ENCODE results near the gene NFAM1. TPM values are rescaled to one million over a fixed set of nuclear protein-coding genes. Genes with fewer than 3 reads are reported as not detected.

NFAM1 gene
- polyA plus RNA-seq, 1 of the 3 experiments (the other 2 are of a cell fraction): 0.02 TPM

- Histone ChIP-seq H3K27me3 (ENCODE audit: insufficient read depth) (no peaks in the 10 kb centered on the region), H2AFZ (ENCODE audit: low read depth) (no peak overlapping the region), H3K9ac (no peak overlapping the region), H3K4me1 (ENCODE audit: control insufficient read depth in 1 of 2, insufficient read depth in 2 of 2, low read depth in 1 of 2, low read length in 1 of 2) (peaks cover 0 to 7% of the 10 kb centered on the region in 2 experiments; a peak in 2 of 4 replicates), H3K9me2 (no peaks in the 10 kb centered on the region), H3F3A (replicated peaks; ENCODE audit: insufficient read depth) (no peaks in the 10 kb centered on the region), H3K36me3 (replicated peaks in 1 of 2; ENCODE audit: control insufficient read depth in 1 of 2, insufficient read depth in 2 of 2, low read length in 1 of 2) (no peaks in the 10 kb centered on the region), H3K79me2 (ENCODE audit: insufficient read depth) (no peaks in the 10 kb centered on the region), H3K9me3 (no peaks in the 10 kb centered on the region), H3K27ac (ENCODE audit: low read depth in 2 of 2, low read length in 1 of 2) (no peak overlapping the region), H4K20me1 (ENCODE audit: insufficient read depth) (no peaks in the 10 kb centered on the region), H3K4me3 (ENCODE audit: low read depth in 2 of 2, low read length in 1 of 2) (no peak overlapping the region), H3K4me2 (no peak overlapping the region)
- DNase-seq: no peak
- ChIA-PET POLR2A (no interaction called here), CTCF (no interaction called here)
- no peak for TF ChIP-seq MEF2A (IDR thresholded peaks at IDR 0.05; ENCODE audit: borderline replicate concordance, low read depth)
- no peak for TF ChIP-seq RFX5 (IDR thresholded peaks at IDR 0.05; ENCODE audit: low read length)
- TF ChIP-seq CHD2 (IDR thresholded peaks at IDR 0.05; ENCODE audit: low read length, partially characterized antibody): no peak
- TF ChIP-seq SIN3A (IDR thresholded peaks at IDR 0.05; ENCODE audit: borderline replicate concordance, low read depth, low read length): no peak
- no peak for TF ChIP-seq IRF3 (IDR thresholded peaks at IDR 0.05; ENCODE audit: low read depth, low read length)
- no peak for TF ChIP-seq CTCF (IDR thresholded peaks at IDR 0.05)
- TF ChIP-seq EP300 (IDR thresholded peaks at IDR 0.05; ENCODE audit: borderline replicate concordance in 1 of 2, low read depth in 1 of 2, low read length in 1 of 2): no peak
- TF ChIP-seq YY1 (IDR thresholded peaks at IDR 0.05; ENCODE audit: low read depth): no peak
- no peak for TF ChIP-seq TEAD4 (IDR thresholded peaks at IDR 0.05; ENCODE audit: borderline replicate concordance, insufficient read depth)
- TF ChIP-seq TAF1 (IDR thresholded peaks at IDR 0.05; ENCODE audit: borderline replicate concordance, low read depth, low read length): no peak
- no peak for TF ChIP-seq NFIC (IDR thresholded peaks at IDR 0.05; ENCODE audit: borderline replicate concordance)
- TF ChIP-seq POLR2AphosphoS5 (IDR thresholded peaks at IDR 0.05; ENCODE audit: low read depth, low read length): no peak
- TF ChIP-seq RXRA (IDR thresholded peaks at IDR 0.05; ENCODE audit: borderline replicate concordance, low read depth): no peak
- TF ChIP-seq REST (IDR thresholded peaks at IDR 0.05; ENCODE audit: low read depth, low read length): no peak
- TF ChIP-seq ELF1 (IDR thresholded peaks at IDR 0.05): no peak
- TF ChIP-seq MXI1 (IDR thresholded peaks at IDR 0.05; ENCODE audit: low read depth, low read length): no peak
- no peak for TF ChIP-seq SMC3 (IDR thresholded peaks at IDR 0.05; ENCODE audit: low read depth, low read length)
- TF ChIP-seq FOSL2 (IDR thresholded peaks at IDR 0.05; ENCODE audit: borderline replicate concordance, low read depth): no peak
- no peak for TF ChIP-seq RCOR1 (IDR thresholded peaks at IDR 0.05; ENCODE audit: low read length)
- TF ChIP-seq USF1 (IDR thresholded peaks at IDR 0.05; ENCODE audit: borderline replicate concordance, low read depth): no peak
- WGBS (ENCODE audit: low lambda C conversion rate): 77% methylated on average over 4 of the region's 9 CpGs
These were observed 27.9 kb downstream of the NFAM1 start for GRCh38 chr22:42404266-42404665.

Data from SK-N-SH (cell line).